HL-60 (cell line): ENCODE data around the gene BCO1.

Experiments
- POLR2AphosphoS5 ChIP-seq: IDR thresholded peaks from 2 replicates; pipeline ENCODE4 v1.6.1; 2012; ENCODE audit warnings: low read depth
- TF ChIP-seq, protein P1 (sequence below): IDR thresholded peaks from one replicate; pipeline ENCODE4 v1.5.1; 2011; ENCODE audit warnings: low read length, control low read depth, inconsistent platforms; ENCODE audit not compliant: insufficient read depth

DNA sequence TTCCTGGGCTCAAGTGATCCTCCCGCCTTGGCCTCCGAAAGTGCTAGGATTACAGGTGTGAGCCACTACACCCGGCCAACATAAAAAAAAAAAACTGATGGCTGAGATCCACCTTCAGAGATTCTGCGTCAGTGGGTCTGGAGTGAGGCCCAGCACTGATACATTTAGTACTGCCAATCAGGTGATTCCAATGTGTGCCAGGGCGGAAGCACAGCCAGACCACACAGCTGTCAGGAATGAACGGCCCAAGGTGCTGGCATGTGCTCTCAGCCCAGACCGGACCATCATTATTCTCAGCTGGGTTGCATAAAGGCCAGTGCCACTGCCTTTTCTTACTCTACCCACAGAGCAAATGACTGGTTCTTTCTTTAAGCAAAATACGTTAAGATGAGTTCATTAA is 1.2 kb upstream of the BCO1 start:
- TF ChIP-seq, protein P1, sequence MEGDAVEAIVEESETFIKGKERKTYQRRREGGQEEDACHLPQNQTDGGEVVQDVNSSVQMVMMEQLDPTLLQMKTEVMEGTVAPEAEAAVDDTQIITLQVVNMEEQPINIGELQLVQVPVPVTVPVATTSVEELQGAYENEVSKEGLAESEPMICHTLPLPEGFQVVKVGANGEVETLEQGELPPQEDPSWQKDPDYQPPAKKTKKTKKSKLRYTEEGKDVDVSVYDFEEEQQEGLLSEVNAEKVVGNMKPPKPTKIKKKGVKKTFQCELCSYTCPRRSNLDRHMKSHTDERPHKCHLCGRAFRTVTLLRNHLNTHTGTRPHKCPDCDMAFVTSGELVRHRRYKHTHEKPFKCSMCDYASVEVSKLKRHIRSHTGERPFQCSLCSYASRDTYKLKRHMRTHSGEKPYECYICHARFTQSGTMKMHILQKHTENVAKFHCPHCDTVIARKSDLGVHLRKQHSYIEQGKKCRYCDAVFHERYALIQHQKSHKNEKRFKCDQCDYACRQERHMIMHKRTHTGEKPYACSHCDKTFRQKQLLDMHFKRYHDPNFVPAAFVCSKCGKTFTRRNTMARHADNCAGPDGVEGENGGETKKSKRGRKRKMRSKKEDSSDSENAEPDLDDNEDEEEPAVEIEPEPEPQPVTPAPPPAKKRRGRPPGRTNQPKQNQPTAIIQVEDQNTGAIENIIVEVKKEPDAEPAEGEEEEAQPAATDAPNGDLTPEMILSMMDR, result no peak
- TF ChIP-seq POLR2AphosphoS5, result no peak
